HepG2 (cell line): ENCODE data around the gene ADGRF5.

Experiments used
- GABPA ChIP-seq, 2 experiments: IDR thresholded peaks; 2 replicates each; pipeline ENCODE4 v1.6.1; 2011 to 2016; ENCODE audit warnings: low read depth in 2 of 2, low read length in 1 of 2, missing biosample characterization in 1 of 2, missing genetic modification characterization in 1 of 2
- KMT2B ChIP-seq: IDR thresholded peaks from 2 replicates; pipeline ENCODE4 v1.6.1; 2016; ENCODE audit warnings: missing genetic modification reagents, missing compliant biosample characterization
- POLR2AphosphoS5 ChIP-seq: IDR thresholded peaks from 2 replicates; pipeline ENCODE4 v1.6.1; 2012; ENCODE audit warnings: low read depth, low read length
- TAF1 ChIP-seq: sonication (generic); formaldehyde crosslinking; IDR thresholded peaks from 2 replicates; pipeline ENCODE4 v1.4.0; 2020; ENCODE audit warnings: missing genetic modification reagents
- ZFP1 ChIP-seq: IDR thresholded peaks from 2 replicates; pipeline ENCODE4 v1.6.1; 2016
- ZNF235 ChIP-seq: sonication (generic); formaldehyde crosslinking; IDR thresholded peaks from 2 replicates; pipeline ENCODE4 v1.8.1; 2023; ENCODE audit warnings: mild to moderate bottlenecking, missing genetic modification reagents, borderline replicate concordance
- ZNF460 ChIP-seq: sonication (generic); formaldehyde crosslinking; IDR thresholded peaks from 2 replicates; pipeline ENCODE4 v1.5.1; 2020; ENCODE audit warnings: missing genetic modification reagents, mild to moderate bottlenecking, borderline replicate concordance
- ZNF567 ChIP-seq: sonication (generic); formaldehyde crosslinking; IDR thresholded peaks from 2 replicates; pipeline ENCODE4 v1.8.1; 2023; ENCODE audit warnings: mild to moderate bottlenecking, missing genetic modification reagents, borderline replicate concordance
- TF ChIP-seq, protein P1 (sequence below), 2 experiments: sonication (generic) in 1 of 2; formaldehyde crosslinking in 1 of 2; IDR thresholded peaks; 2 replicates each; pipeline versions ENCODE4 v1.4.0 to v1.6.1; 2018 to 2020; ENCODE audit warnings: missing genetic modification reagents in 2 of 2, borderline replicate concordance in 1 of 2, low read depth in 1 of 2, mild to moderate bottlenecking in 1 of 2, missing biosample characterization in 1 of 2
- TF ChIP-seq, protein P2 (sequence below): sonication (generic); formaldehyde crosslinking; IDR thresholded peaks from 2 replicates; pipeline ENCODE4 v1.4.0; 2020; ENCODE audit warnings: mild to moderate bottlenecking, missing genetic modification reagents

DNA sequence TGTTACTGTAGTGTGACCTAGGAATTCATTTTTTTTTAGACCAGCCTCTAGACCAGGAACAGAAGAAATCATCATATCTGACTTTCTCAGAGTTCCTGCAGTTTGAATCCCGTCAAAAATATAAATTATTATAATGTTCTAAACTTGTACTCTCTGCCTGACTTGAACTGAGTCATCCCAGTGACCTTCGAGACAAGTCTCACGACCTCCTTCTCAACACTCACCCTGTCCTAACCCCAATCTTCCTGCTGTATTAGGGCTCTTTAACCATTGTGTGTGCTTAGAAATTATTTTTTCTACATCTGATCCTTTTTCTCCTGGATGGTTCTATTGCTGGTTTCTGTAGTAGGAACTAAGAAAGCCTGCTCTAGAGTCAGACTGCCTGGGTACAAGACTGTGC is 21.5 kb downstream of the ADGRF5 start:
- TF ChIP-seq, protein P1, sequence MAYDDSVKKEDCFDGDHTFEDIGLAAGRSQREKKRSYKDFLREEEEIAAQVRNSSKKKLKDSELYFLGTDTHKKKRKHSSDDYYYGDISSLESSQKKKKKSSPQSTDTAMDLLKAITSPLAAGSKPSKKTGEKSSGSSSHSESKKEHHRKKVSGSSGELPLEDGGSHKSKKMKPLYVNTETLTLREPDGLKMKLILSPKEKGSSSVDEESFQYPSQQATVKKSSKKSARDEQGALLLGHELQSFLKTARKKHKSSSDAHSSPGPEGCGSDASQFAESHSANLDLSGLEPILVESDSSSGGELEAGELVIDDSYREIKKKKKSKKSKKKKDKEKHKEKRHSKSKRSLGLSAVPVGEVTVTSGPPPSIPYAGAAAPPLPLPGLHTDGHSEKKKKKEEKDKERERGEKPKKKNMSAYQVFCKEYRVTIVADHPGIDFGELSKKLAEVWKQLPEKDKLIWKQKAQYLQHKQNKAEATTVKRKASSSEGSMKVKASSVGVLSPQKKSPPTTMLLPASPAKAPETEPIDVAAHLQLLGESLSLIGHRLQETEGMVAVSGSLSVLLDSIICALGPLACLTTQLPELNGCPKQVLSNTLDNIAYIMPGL (CRISPR knock-in tag; IDR thresholded peaks at IDR 0.05; ENCODE audit: borderline replicate concordance in 1 of 2, low read depth in 1 of 2), result no peak
- no peak for TF ChIP-seq GABPA (IDR thresholded peaks at IDR 0.05; ENCODE audit: low read depth, low read length)
- TF ChIP-seq GABPA (CRISPR knock-in tag; IDR thresholded peaks at IDR 0.05; ENCODE audit: low read depth), result no peak
- TF ChIP-seq POLR2AphosphoS5, result no peak
- TF ChIP-seq ZFP1 (CRISPR knock-in tag), result no peak
- TF ChIP-seq TAF1 (CRISPR knock-in tag), result no peak
- TF ChIP-seq, protein P2, sequence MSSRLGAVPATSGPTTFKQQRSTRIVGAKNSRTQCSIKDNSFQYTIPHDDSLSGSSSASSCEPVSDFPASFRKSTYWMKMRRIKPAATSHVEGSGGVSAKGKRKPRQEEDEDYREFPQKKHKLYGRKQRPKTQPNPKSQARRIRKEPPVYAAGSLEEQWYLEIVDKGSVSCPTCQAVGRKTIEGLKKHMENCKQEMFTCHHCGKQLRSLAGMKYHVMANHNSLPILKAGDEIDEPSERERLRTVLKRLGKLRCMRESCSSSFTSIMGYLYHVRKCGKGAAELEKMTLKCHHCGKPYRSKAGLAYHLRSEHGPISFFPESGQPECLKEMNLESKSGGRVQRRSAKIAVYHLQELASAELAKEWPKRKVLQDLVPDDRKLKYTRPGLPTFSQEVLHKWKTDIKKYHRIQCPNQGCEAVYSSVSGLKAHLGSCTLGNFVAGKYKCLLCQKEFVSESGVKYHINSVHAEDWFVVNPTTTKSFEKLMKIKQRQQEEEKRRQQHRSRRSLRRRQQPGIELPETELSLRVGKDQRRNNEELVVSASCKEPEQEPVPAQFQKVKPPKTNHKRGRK, result no peak
- no peak for TF ChIP-seq ZNF460 (CRISPR knock-in tag)
- TF ChIP-seq ZNF567 (CRISPR knock-in tag), result no peak
- no peak for TF ChIP-seq KMT2B (CRISPR knock-in tag)
- no peak for TF ChIP-seq ZNF235 (CRISPR knock-in tag)
